NCI-H1417 (cell line): Measurements from ENCODE around the gene SUN5.
"Not testable (repeated sequence)": the region's sequence is repeated elsewhere in the genome, so short reads cannot be mapped to it uniquely, and the experiment has no call there.

Experiments
- DNase-seq, 3 experiments: peaks; one replicate each; lab custom pipeline; 2025; lab: John Stamatoyannopoulos, UW

The SUN5 gene

GRCh38 chr20:32977281-32978008 lies 26.8 kb downstream of the SUN5 start:
- DNase-seq: no peak

- no peak for DNase-seq
These were observed 27.5 kb downstream of the SUN5 start for GRCh38 chr20:32976746-32977145.

GRCh38 chr20:32975698-32976674 lies 28.2 kb downstream of the SUN5 start:
- DNase-seq: no peak

GRCh38 chr20:32975121-32975520 lies 29.1 kb downstream of the SUN5 start:
- not testable (repeated sequence) for DNase-seq

GRCh38 chr20:32974204-32975064 lies 29.8 kb downstream of the SUN5 start:
- DNase-seq: not testable (repeated sequence)

GRCh38 chr20:32973077-32973717 lies 31.0 kb downstream of the SUN5 start:
- no peak for DNase-seq

GRCh38 chr20:32972181-32973076 lies 31.8 kb downstream of the SUN5 start:
- no peak for DNase-seq

GRCh38 chr20:32971703-32972161 lies 32.5 kb downstream of the SUN5 start:
- DNase-seq: no peak

- DNase-seq: no peak
These were observed 33.3 kb downstream of the SUN5 start for GRCh38 chr20:32970973-32971300.

GRCh38 chr20:32970115-32970972 lies 33.9 kb downstream of the SUN5 start:
- no peak for DNase-seq

- no peak for DNase-seq
These were observed 34.7 kb downstream of the SUN5 start for GRCh38 chr20:32969356-32970114.

GRCh38 chr20:32968478-32969241 lies 35.6 kb downstream of the SUN5 start:
- no peak for DNase-seq

GRCh38 chr20:32967961-32968457 lies 36.2 kb downstream of the SUN5 start:
- no peak for DNase-seq

GRCh38 chr20:32966881-32967781 lies 37.1 kb downstream of the SUN5 start:
- DNase-seq: no peak

GRCh38 chr20:32966382-32966781 lies 37.9 kb downstream of the SUN5 start:
- DNase-seq: no peak

- DNase-seq: no peak
These were observed 38.5 kb downstream of the SUN5 start for GRCh38 chr20:32965581-32966373.
